Fibroblast of the aortic adventitia (primary cell): Measurements from ENCODE around the gene GFAP. TPM values are rescaled to one million over a fixed set of nuclear protein-coding genes. Genes with fewer than 3 reads are reported as not detected.

Source experiments
- DNase-seq: peaks from one replicate; pipeline ENCODE4 v3.0.0-alpha.2; 2010; ENCODE audit warnings: low read depth
- H3K4me3 ChIP-seq: 2 replicates; pipeline ENCODE4 v1.5.1; 2011; ENCODE audit warnings: low read depth, mild to moderate bottlenecking, control low read depth, low read length, moderate library complexity
- CTCF ChIP-seq: IDR thresholded peaks from 2 replicates; pipeline ENCODE4 v1.5.1; 2011; ENCODE audit warnings: mild to moderate bottlenecking, low read length, control low read depth, inconsistent platforms; ENCODE audit not compliant: insufficient read depth
- total RNA-seq: library from RNA; depleted of rRNA; stranded (reverse); fragments of >200 nt; gene quantifications from 2 replicates; pipeline ENCODE4 v1.2.3, GENCODE V29; 2012; ENCODE audit warnings: low replicate concordance

The GFAP gene
- total RNA-seq, 1 donor = not detected

GRCh38 chr17:44919885-44920564 lies 4.7 kb upstream of the GFAP start:
- no peak overlapping the region for H3K4me3 ChIP-seq
- TF ChIP-seq CTCF = peak; percentile 85
- DNase-seq = peak; percentile 86

- no peak for TF ChIP-seq CTCF
- no peak overlapping the region for H3K4me3 ChIP-seq
- no peak for DNase-seq
Measured at GRCh38 chr17:44919411-44919810, 4.1 kb upstream of the GFAP start.

- DNase-seq = no peak
- no peak overlapping the region for H3K4me3 ChIP-seq
- TF ChIP-seq CTCF = no peak
Measured at GRCh38 chr17:44918006-44918405, 2.7 kb upstream of the GFAP start.

GRCh38 chr17:44917456-44917855 lies 2.2 kb upstream of the GFAP start:
- no peak for TF ChIP-seq CTCF
- H3K4me3 ChIP-seq = no peak overlapping the region
- no peak for DNase-seq

- DNase-seq = peak; percentile 71
- no peak overlapping the region for H3K4me3 ChIP-seq
- TF ChIP-seq CTCF = no peak
Measured at GRCh38 chr17:44916781-44917241, 1.5 kb upstream of the GFAP start.

- no peak overlapping the region for H3K4me3 ChIP-seq
- TF ChIP-seq CTCF = no peak
- DNase-seq = peak; percentile 38
Measured at GRCh38 chr17:44915862-44916780, 821 bp upstream of the GFAP start.
